Activated CD8-positive, alpha-beta T cell treated with anti-CD3 and anti-CD28 coated beads, Interleukin-2, amount 10 ng/mL, durations not matched to agents 7 days and 5 days (primary cell): ENCODE results near the gene POU2F3. TPM values are rescaled to one million over a fixed set of nuclear protein-coding genes. Genes with fewer than 3 reads are reported as not detected.

Source experiments
- ATAC-seq: fragments of 150-1000 bp; cut with Tn5 transposase; one replicate; pipeline ENCODE4 v1.10.0; 2021; ENCODE audit warnings: moderate library complexity
- CTCF ChIA-PET: fragments of 350-600 bp; sonication (Branson Sonifier 250); formaldehyde crosslinking; loops from one replicate; lab custom pipeline; 2021; ENCODE audit warnings: antibody characterized with exemption; lab: Charles Lee
- POLR2A ChIA-PET: fragments of 350-600 bp; sonication (Branson Sonifier 250); formaldehyde crosslinking; loops from one replicate; lab custom pipeline; 2021; ENCODE audit warnings: antibody characterized with exemption; lab: Charles Lee
- DNase-seq: peaks from one replicate; pipeline ENCODE4 v3.0.0-alpha.2; 2020
- H3K27ac Mint-ChIP-seq: one replicate; pipeline ENCODE4 v1.8.0; 2021; ENCODE audit warnings: mild to moderate bottlenecking, mixed read lengths
- H3K27me3 Mint-ChIP-seq: one replicate; pipeline ENCODE4 v1.8.0; 2021; ENCODE audit warnings: low read depth, mixed read lengths
- H3K36me3 Mint-ChIP-seq: one replicate; pipeline ENCODE4 v1.8.0; 2021; ENCODE audit warnings: low read depth, mixed read lengths
- H3K4me1 Mint-ChIP-seq: one replicate; pipeline ENCODE4 v1.8.0; 2021; ENCODE audit warnings: low read depth, mixed read lengths
- H3K4me3 Mint-ChIP-seq: one replicate; pipeline ENCODE4 v1.8.0; 2021; ENCODE audit warnings: mild to moderate bottlenecking, mixed read lengths
- H3K9me3 Mint-ChIP-seq: one replicate; pipeline ENCODE4 v1.8.0; 2022; ENCODE audit warnings: mixed read lengths; ENCODE audit not compliant: insufficient read depth
- total RNA-seq, 2 experiments: library from RNA; stranded (reverse); gene quantifications; one replicate each; pipeline ENCODE4 v1.2.3, GENCODE V29; 2021

POU2F3 gene
- total RNA-seq, 2 experiments from 2014 or later = not detected

- no peak for ATAC-seq
- Mint-ChIP-seq H3K4me3 (no peak overlapping the region), H3K27ac (no peak overlapping the region), H3K4me1 (no peaks in the 10 kb centered on the region), H3K27me3 (peaks cover 30% of the 10 kb centered on the region), H3K36me3 (no peaks in the 10 kb centered on the region), H3K9me3 (no peaks in the 10 kb centered on the region)
- DNase-seq = no peak
- ChIA-PET POLR2A (no interaction called here), CTCF (no interaction called here)
These were observed 118.8 kb downstream of the POU2F3 start for GRCh38 chr11:120358729-120359128.

GRCh38 chr11:120363436-120363835 lies 123.5 kb downstream of the POU2F3 start:
- Mint-ChIP-seq H3K4me3 (no peak overlapping the region), H3K36me3 (no peaks in the 10 kb centered on the region), H3K4me1 (no peaks in the 10 kb centered on the region), H3K9me3 (no peaks in the 10 kb centered on the region), H3K27me3 (peaks cover 18% of the 10 kb centered on the region), H3K27ac (no peak overlapping the region)
- ChIA-PET CTCF (no interaction called here), POLR2A (interaction anchor here (0.5 kb wide), 1 partner anchor 129 kb away, joined by 3 read pairs; no protein-coding TSS in a partner anchor)
- DNase-seq = no peak
- ATAC-seq = no peak

- no peaks in the 10 kb centered on the region for H3K36me3 Mint-ChIP-seq
- H3K27me3 Mint-ChIP-seq = peaks cover 10% of the 10 kb centered on the region
- no peak for DNase-seq
- H3K4me1 Mint-ChIP-seq = no peaks in the 10 kb centered on the region
- H3K27ac Mint-ChIP-seq = no peak overlapping the region
- POLR2A ChIA-PET = no interaction called here
- CTCF ChIA-PET = no interaction called here
- no peaks in the 10 kb centered on the region for H3K9me3 Mint-ChIP-seq
- H3K4me3 Mint-ChIP-seq = no peak overlapping the region
- no peak for ATAC-seq
These were observed 125.6 kb downstream of the POU2F3 start for GRCh38 chr11:120365512-120365911.

Other genes starting within 250 kb of the POU2F3 start
- not detected for gene TRIM29, start 102.0 kb upstream of the POU2F3 start, total RNA-seq
- 1 to 10 TPM; 5.3 TPM for gene OAF, start 29.1 kb upstream of the POU2F3 start, total RNA-seq
- under 1 TPM; 0.08 TPM for gene TLCD5, start 85.2 kb downstream of the POU2F3 start, total RNA-seq
- gene ARHGEF12, start 96.3 kb downstream of the POU2F3 start, total RNA-seq = 10 to 100 TPM in 1 of 2 experiments, 1 to 10 TPM in 1; 9.6 to 10.0 TPM